ENCODE results near the gene SH2D2A.

The SH2D2A gene

DNA sequence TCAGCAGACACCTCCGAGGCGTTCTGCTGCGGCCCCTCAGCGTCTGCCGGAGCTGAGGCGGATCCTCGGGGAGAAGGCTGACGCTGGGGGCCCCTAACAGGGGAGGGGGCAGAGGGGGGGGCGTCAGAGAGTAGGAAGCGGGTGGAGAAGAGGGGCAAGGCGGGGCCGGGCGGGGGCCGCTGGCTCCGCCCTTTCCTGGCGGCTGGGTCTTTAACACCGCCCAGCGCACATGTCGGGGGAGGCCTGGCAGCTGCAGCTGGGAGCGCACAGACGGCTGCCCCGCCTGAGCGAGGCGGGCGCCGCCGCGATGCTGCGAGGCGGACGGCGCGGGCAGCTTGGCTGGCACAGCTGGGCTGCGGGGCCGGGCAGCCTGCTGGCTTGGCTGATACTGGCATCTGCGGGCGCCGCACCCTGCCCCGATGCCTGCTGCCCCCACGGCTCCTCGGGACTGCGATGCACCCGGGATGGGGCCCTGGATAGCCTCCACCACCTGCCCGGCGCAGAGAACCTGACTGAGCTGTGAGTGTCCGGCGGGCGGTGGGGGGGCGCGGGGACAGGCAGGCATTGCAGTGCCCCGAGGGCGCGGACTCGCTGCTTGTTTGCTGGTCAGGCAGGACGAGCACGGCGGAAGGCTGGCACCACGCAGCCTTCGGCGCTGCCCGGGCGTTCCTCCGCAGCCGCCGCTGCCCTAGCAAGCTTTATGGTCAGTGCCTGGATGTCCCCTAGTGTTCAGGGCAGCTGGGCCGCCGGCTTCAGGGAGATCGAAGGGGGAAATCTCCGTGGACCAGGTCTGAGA is 44.2 kb upstream of the SH2D2A start, which contains the start of gene NTRK1:
NTRK1 (plus strand) TSS at position 238 of the 796 bp plus-strand sequence; CDS start at position 308, 70 bp downstream.
- no peak for TF ChIP-seq ZFX (IDR thresholded peaks at IDR 0.05; ENCODE audit: borderline replicate concordance)
- TF ChIP-seq, protein P1, sequence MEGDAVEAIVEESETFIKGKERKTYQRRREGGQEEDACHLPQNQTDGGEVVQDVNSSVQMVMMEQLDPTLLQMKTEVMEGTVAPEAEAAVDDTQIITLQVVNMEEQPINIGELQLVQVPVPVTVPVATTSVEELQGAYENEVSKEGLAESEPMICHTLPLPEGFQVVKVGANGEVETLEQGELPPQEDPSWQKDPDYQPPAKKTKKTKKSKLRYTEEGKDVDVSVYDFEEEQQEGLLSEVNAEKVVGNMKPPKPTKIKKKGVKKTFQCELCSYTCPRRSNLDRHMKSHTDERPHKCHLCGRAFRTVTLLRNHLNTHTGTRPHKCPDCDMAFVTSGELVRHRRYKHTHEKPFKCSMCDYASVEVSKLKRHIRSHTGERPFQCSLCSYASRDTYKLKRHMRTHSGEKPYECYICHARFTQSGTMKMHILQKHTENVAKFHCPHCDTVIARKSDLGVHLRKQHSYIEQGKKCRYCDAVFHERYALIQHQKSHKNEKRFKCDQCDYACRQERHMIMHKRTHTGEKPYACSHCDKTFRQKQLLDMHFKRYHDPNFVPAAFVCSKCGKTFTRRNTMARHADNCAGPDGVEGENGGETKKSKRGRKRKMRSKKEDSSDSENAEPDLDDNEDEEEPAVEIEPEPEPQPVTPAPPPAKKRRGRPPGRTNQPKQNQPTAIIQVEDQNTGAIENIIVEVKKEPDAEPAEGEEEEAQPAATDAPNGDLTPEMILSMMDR (IDR thresholded peaks at IDR 0.05), result no peak

DNA sequence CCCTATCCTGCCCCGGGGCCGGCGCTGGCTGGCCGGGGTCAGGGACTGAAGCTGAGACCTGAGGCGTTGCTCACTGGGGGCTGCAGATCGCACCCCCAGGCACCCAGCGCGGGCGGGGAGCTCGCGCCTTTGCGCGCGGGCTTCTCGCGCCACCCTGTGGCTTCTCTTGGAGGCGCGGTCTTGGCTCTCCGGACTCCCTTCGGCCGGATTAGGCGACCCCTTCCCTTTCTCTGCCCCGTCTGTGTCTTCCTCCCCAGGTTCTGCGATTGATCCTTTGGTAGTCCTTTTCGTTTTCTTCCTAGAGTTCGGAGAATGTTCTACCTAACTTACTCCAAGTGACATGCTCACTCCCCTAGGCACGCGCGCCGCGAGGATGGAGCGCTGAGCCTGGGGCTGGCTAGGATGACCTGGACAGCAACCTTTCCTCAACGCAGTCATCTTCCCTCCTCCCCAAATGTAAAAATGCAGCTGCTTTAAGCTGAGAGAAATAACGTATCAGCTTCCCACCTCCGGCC is 43.5 kb upstream of the SH2D2A start:
- H3K27ac ChIP-seq, result no peak overlapping the region
- TF ChIP-seq, protein P1 (IDR thresholded peaks at IDR 0.05), result peak; percentile 99
- no peak for TF ChIP-seq ZFX (IDR thresholded peaks at IDR 0.05; ENCODE audit: borderline replicate concordance)

More for the DNA sequence above, 44.2 kb upstream of the SH2D2A start, which contains the start of gene NTRK1:
- no peak within 1 kb of the TSS for H3K27ac ChIP-seq

DNA sequence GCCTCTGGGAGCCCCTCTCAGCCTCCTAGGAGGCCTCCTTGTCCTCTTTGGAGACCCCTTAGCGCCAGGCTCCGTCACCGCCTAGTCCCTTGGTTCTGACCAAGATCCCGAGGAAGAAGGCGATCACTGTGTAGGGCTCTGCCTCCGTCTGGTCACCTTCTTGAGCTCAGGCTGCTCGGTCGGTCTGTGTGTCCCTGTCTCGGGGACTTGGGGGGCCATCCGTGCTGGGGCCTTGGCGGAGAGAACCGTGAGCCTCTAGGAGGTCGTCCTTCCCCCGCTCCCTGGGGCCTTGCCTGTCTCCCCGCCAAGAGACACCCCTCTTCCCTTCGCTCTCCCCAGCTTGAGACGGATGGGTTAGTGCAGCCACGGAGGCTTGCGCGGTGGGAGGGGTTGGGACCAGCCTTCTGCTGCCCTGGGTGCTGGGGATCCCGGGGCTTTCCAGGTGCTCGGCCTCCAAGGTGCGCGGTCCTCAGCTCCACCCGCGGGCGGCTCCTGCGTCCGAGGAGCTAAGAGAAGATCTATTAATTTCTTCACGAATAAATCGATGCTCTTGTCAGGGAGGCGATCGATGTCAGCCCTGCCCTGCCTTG is 43.0 kb upstream of the SH2D2A start:
- H3K27ac ChIP-seq, result no peak overlapping the region
- no peak for TF ChIP-seq ZFX (IDR thresholded peaks at IDR 0.05; ENCODE audit: borderline replicate concordance)
- TF ChIP-seq, protein P1 (IDR thresholded peaks at IDR 0.05), result no peak

DNA sequence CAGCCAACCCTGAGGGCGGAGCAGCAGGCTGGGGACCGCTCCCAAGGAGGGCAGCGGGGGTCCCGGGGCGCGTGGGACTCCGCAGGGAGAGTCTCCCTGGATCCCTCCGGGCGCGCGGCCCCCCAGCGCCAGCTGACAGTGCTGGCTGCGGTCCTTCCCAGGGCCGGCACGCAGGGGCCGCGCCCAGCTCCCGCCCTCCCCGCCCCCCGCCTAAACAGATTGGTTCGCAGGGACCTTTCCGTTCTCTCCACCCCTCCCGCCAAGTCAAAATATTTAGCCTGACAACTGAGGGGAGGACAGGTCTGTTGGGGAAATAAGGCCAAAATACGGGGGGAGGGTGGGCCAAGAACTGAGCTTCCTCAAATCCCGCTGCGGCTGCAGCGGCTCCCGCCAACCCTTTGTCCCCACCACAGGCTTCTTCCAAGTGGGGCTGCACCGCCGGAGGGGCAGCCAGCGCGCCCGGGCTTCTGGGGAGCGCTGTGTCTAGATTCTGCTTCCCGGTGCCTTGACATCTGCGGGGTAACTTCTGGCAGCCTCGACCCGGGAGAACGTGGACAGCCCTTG is 42.4 kb upstream of the SH2D2A start, which contains the start of gene INSRR:
INSRR (minus strand) TSS at position 159 of the 564 bp plus-strand sequence. CDS start 496 bp downstream, outside the sequence.
- no peak within 1 kb of the TSS for H3K27ac ChIP-seq
- TF ChIP-seq ZFX (IDR thresholded peaks at IDR 0.05; ENCODE audit: borderline replicate concordance), result no peak
- TF ChIP-seq, protein P1 (IDR thresholded peaks at IDR 0.05), result no peak

DNA sequence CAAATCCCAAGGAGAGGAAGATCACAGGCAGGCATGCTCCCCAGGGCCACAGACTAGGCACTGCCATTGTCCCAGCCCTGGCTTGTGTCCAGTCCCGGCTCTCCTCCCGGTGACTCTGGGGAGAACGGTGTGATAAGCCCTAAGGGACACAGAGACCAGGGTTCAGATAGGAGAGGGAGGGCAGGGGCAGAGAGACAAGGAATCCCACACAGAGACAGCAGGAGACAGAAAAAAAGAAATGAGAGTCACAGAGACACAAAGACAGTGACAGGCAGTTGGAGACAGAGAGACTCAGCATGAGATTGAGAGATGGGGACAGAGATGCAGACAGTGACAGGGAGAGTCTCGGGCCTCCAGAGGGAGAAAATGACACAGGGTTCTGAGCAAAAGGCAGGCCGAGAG is 41.9 kb upstream of the SH2D2A start:
- TF ChIP-seq ZFX (IDR thresholded peaks at IDR 0.05; ENCODE audit: borderline replicate concordance), result no peak
- TF ChIP-seq, protein P1 (IDR thresholded peaks at IDR 0.05), result no peak
- no peak overlapping the region for H3K27ac ChIP-seq

DNA sequence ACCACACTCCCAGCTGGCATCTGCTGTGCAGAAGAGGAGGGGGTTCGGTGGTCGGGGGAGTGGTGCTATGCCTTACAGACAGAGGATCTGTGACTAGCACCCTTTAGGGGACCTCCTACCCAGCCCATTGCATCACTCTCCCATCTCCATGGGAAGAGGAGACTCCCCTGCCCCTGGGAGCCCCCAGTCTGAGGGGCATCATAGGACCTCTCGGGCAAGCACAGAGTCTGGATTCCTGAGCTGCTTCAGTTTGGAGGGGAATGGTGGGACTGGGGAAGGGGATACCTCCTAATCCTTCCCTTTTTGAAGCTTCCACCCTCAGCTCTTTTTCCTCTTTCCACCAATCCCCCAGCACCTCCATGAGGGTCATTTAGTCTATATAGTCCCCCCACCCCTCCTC is 40.9 kb upstream of the SH2D2A start:
- no peak for TF ChIP-seq ZFX (IDR thresholded peaks at IDR 0.05; ENCODE audit: borderline replicate concordance)
- TF ChIP-seq, protein P1 (IDR thresholded peaks at IDR 0.05), result no peak
- no peak overlapping the region for H3K27ac ChIP-seq
